Lower lobe of right lung (tissue), 2 donors: ENCODE measurements around the gene ZFAND3. TPM values are rescaled to one million over a fixed set of nuclear protein-coding genes. Genes with fewer than 3 reads are reported as not detected.
A peak's percentile ranks its signal among the peaks of the same experiment; 100 is the strongest.

Source experiments
- ATAC-seq, 2 donors: fragments of 200-7000 bp; cut with Tn5 transposase; one replicate each; pipeline ENCODE4 v1.9.1; 2020 to 2022; ENCODE audit warnings: mild to moderate bottlenecking in 2 of 2, moderate library complexity in 2 of 2
- DNase-seq: peaks from one replicate; pipeline ENCODE4 v3.0.0-alpha.2; 2020
- H3K27ac ChIP-seq: fragments of 200-600 bp; one replicate; pipeline ENCODE4 v1.8.0; 2022
- H3K27me3 ChIP-seq: fragments of 200-600 bp; one replicate; pipeline ENCODE4 v1.8.0; 2022; ENCODE audit warnings: low read depth
- H3K36me3 ChIP-seq: fragments of 200-600 bp; one replicate; pipeline ENCODE4 v1.8.0; 2022; ENCODE audit warnings: mild to moderate bottlenecking
- H3K4me1 ChIP-seq: fragments of 200-600 bp; one replicate; pipeline ENCODE4 v1.8.0; 2022
- H3K4me3 ChIP-seq: fragments of 200-600 bp; one replicate; pipeline ENCODE4 v1.8.0; 2022; ENCODE audit warnings: mild to moderate bottlenecking
- H3K9me3 ChIP-seq: fragments of 200-600 bp; one replicate; pipeline ENCODE4 v1.8.0; 2022
- CTCF ChIP-seq: fragments of 200-600 bp; IDR thresholded peaks from one replicate; pipeline ENCODE4 v1.8.0; 2022; ENCODE audit warnings: antibody characterized with exemption, mild to moderate bottlenecking
- intact Hi-C: fragments of 100-400 bp; cut with DNase I; formaldehyde crosslinking; loops from one replicate; pipeline ENCODE4 v1.11.0; 2022
- total RNA-seq: library from RNA; stranded (reverse); fragmentation: NEBNext Ultra II Directional; extraction: Animal tissue kit (Norgen Biotek cat#: 25700); gene quantifications from one replicate; pipeline ENCODE4 v1.2.1, GENCODE V29; 2021
- donor health status: DM: no; HTN: yes; CAD: no; lungs with severe emphysema.

The ZFAND3 gene
- total RNA-seq, 1 donor from 2014 or later, result 83.3 TPM

GRCh38 chr6:38179300-38179699 is 359.8 kb downstream of the ZFAND3 start:
- H3K36me3 ChIP-seq, result peaks cover 26% of the 10 kb centered on the region
- H3K27ac ChIP-seq, result no peak overlapping the region
- DNase-seq, result no peak
- H3K4me3 ChIP-seq, result no peak overlapping the region
- H3K4me1 ChIP-seq, result no peaks in the 10 kb centered on the region
- no peaks in the 10 kb centered on the region for H3K9me3 ChIP-seq
- no peaks in the 10 kb centered on the region for H3K27me3 ChIP-seq
- peak in 1 of 2 donors; percentile 7 for ATAC-seq
- no peak for TF ChIP-seq CTCF
- intact Hi-C loops, result no loop called here

- TF ChIP-seq CTCF, result no peak
- Histone ChIP-seq H3K9me3 (no peaks in the 10 kb centered on the region), H3K36me3 (peaks cover 20% of the 10 kb centered on the region), H3K27me3 (no peaks in the 10 kb centered on the region), H3K4me1 (no peaks in the 10 kb centered on the region), H3K4me3 (no peak overlapping the region), H3K27ac (no peak overlapping the region)
- DNase-seq (no peak), ATAC-seq (no peak)
- intact Hi-C loops, result no loop called here
These were observed 360.4 kb downstream of the ZFAND3 start for GRCh38 chr6:38179794-38180430.

- TF ChIP-seq CTCF, result no peak
- Histone ChIP-seq H3K36me3 (peaks cover 14% of the 10 kb centered on the region), H3K9me3 (no peaks in the 10 kb centered on the region), H3K4me3 (no peak overlapping the region), H3K4me1 (no peaks in the 10 kb centered on the region), H3K27me3 (no peaks in the 10 kb centered on the region), H3K27ac (no peak overlapping the region)
- intact Hi-C loops, result no loop called here
- DNase-seq (no peak), ATAC-seq (no peak)
These were observed 361.1 kb downstream of the ZFAND3 start for GRCh38 chr6:38180586-38180985.

- ATAC-seq (no peak), DNase-seq (no peak)
- no peak overlapping the region for H3K4me3 ChIP-seq
- no peak for TF ChIP-seq CTCF
- H3K9me3 ChIP-seq, result no peaks in the 10 kb centered on the region
- H3K27me3 ChIP-seq, result no peaks in the 10 kb centered on the region
- peaks cover 4% of the 10 kb centered on the region for H3K36me3 ChIP-seq
- no peaks in the 10 kb centered on the region for H3K4me1 ChIP-seq
- no peak overlapping the region for H3K27ac ChIP-seq
- intact Hi-C loops, result no loop called here
These were observed 362.9 kb downstream of the ZFAND3 start for GRCh38 chr6:38182426-38182825.

GRCh38 chr6:38183856-38184584 is 364.5 kb downstream of the ZFAND3 start:
- no peaks in the 10 kb centered on the region for H3K4me1 ChIP-seq
- TF ChIP-seq CTCF, result no peak
- DNase-seq, result no peak
- no peak for ATAC-seq
- no peak overlapping the region for H3K27ac ChIP-seq
- intact Hi-C loops, result no loop called here
- H3K4me3 ChIP-seq, result no peak overlapping the region
- H3K36me3 ChIP-seq, result peaks cover 4% of the 10 kb centered on the region
- no peaks in the 10 kb centered on the region for H3K9me3 ChIP-seq
- H3K27me3 ChIP-seq, result no peaks in the 10 kb centered on the region
